ENCODE results near the gene SUMO2.

- no peak for TF ChIP-seq CTCF (IDR thresholded peaks at IDR 0.05)
- no peak for TF ChIP-seq POLR2A (IDR thresholded peaks at IDR 0.05)
Observed at GRCh38 chr17:75152523-75152921, 30.2 kb downstream of the SUMO2 start.

Measured in stomach (tissue), 4 donors.